ENCODE results near the gene CTNNA2.

CTNNA2 gene

DNA sequence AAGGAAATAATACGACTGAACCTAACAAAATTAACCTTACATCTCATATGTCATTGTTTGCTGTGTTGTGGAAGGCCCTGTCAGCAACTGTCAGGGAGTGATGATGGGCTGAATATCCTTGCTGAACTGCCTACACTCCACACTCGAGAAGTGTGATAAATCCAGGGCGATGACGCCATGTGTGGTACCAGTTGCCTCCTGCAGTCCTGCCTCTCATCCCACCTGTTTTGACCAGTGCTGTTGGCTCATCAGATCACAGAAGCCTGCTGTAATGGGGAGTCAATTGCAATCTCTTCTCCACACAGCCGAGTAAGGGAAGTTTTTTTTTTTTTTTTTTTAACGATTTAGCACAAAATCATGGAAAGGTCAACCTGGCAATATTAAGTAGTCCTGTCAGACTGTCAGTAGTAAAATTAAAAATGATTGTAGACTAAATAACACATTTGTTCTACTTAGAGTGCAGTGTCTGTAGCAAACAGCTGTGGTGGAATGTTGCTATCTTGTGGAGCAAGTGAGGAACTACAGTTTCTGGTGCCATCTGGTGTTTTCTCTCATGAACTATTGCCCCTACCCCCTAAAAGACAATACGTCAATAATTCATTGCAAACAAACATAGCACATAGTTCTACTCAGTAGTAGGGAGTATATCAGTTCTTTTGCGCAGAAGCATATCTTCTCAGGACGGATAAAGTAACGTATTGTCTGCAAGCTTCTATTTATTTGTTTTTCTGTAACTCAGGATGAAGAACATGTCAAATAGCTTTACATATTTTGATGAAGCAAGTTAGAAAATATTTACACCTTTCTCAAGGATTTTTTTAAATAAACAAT lies 347.6 kb downstream of the CTNNA2 start:
- DNase-seq, result no peak

GRCh38 chr2:79861059-79861374 lies 348.2 kb downstream of the CTNNA2 start:
- no peak for DNase-seq

- no peak for DNase-seq
Measured at GRCh38 chr2:79862756-79863155, 349.9 kb downstream of the CTNNA2 start.

DNA sequence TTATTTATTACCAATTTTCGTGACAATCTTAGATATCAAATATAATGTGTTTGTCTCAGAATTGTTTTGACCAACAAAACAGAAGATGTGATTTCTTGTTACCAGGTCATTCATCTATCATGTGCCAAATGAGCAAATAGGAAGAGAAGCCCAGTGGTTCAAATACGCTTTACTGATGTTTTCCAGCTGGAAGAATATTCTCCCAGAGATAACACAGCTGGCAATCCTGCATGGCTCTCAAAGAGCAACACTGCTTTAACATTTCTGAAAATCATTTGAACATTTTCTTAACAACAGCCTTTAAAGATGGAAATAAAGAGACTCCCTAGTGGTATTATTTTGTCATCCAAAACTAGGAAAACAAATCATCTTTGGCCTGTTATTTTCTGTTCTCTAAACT lies 359.8 kb downstream of the CTNNA2 start:
- no peak for DNase-seq

DNA sequence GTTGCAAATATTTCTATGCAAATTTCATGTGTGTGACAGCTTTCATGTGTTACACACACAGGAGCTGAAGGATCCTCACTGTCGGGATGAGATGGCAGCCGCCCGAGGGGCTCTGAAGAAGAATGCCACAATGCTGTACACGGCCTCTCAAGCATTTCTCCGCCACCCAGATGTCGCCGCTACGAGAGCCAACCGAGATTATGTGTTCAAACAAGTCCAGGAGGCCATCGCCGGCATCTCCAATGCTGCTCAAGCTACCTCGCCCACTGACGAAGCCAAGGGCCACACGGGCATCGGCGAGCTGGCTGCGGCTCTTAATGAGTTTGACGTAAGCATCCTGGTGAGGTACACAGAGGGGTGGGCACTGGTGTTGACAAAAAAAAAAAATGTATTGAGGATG lies 361.2 kb downstream of the CTNNA2 start:
- no peak for DNase-seq

- DNase-seq, result no peak
Measured at GRCh38 chr2:79876430-79876829, 363.6 kb downstream of the CTNNA2 start.

GRCh38 chr2:79882548-79882947 lies 369.7 kb downstream of the CTNNA2 start:
- no peak for DNase-seq

DNA sequence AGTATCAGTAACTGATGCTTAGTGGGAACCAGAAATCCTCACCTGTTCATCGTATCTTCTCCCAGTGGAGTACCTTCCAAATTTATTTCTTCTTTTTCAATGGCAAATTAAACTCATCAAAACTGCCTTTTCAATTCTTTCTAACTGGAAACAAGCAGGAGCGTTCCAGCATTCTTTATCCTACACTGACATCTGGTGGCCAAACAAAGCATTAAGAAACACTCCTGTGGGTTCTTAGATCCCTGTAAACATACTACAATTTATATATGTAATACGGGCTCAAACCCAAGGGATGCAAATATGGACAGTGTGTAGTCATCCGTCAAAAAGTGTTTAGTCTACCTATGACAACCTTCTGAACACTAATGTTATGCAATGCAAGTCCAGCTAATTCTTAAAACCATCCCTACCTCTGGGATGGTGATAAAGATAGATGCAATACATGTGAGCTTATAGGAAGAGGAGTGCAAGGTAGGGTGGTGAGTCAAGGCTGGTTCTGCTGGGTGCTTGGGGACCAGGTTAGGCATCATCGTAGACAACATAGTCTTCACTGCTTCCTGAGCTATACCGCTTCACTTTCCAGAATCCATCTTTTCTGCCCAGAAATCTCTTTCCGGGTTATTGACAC lies 375.0 kb downstream of the CTNNA2 start:
- DNase-seq, result peak; percentile 1

- no peak for DNase-seq
Measured at GRCh38 chr2:79892123-79892522, 379.3 kb downstream of the CTNNA2 start.

DNA sequence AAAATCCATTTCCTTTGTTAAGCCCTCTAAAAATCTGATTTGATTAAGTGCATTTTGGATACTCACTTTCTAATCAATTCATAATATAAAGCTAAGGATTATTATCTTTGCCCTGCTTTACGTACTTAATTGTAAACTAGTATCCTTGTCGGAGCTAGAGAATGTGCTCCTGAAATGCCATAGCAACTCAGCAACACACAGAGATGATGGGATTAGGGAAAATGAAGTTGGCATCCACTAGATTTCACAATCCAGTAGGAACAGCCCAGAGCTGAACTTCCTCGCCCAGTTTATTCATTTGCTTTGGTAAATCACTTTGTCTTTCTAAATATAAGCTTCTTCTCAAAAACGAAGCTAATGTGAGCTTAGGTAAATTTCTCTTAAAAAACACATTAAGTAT lies 386.3 kb downstream of the CTNNA2 start:
- no peak for DNase-seq

DNA sequence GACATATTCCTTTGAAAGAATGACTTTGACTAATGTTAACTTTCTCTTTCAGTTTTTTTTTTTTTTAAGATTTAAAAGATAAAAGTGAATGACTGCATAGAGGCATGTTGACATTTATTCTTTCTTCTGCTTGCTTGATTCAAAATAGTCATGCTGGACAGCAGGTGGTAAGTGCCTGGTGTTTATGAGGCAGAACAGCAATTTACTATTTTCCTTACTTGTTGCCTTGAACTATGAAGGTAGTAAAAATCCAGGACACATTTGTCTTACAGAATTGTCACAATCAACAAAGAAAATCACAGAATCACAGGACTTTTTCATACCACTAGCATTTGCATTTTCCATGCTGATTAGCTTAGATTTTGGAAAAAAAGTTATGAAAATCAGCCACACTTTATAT lies 388.3 kb downstream of the CTNNA2 start:
- no peak for DNase-seq

DNA sequence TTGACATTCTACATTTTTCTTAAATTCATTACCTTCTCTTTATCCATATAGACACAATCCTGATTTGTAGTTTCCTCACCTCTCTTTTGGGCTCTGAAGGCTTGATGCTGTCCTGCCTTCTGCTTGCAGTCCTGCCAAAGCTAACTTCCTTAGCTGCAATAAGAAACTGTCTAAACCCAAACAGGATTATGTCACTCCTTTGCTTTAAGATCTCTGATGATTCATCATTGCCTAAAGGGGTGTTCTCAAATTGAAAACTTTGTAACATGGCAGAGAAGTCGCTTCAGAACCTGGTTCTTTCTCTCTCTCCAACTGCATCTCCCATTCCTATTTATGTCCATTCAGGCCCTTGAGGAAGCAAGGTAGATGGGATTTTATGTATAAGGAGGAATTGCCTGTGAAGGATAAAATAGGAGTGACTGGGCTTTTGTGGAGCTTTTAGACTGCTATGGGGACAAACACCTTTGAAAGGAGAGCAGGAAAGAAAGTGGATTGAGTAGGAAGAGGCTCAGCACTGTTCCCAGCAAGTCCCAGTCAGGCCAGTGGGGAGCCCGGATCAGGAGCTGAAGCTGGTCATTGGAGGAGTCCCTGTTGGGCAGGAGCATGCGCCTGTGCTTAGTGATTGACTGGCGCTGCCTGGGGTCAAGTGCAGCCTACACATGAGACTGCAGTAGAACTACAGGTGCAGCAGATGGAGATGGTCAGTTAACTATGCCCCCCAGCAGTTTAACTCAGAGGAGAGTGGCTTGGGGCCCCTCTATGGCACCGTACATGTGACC lies 390.6 kb downstream of the CTNNA2 start:
- DNase-seq, result no peak

- DNase-seq, result no peak
Measured at GRCh38 chr2:79906139-79906890, 393.5 kb downstream of the CTNNA2 start.

DNA sequence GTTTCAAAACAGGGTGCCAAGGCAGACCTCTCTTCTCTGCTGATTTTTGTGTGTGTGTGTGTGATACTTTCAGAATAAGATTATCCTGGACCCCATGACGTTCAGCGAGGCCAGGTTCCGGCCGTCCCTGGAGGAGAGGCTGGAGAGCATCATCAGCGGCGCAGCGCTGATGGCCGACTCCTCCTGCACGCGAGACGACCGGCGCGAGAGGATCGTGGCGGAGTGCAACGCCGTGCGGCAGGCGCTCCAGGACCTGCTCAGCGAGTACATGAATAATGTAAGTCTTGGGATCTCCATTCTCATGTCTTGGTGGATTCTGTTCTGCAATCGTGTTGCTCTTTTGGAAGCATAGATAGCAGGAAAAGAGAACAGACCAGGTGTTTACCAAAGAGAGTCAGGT lies 396.7 kb downstream of the CTNNA2 start:
- no peak for DNase-seq

DNA sequence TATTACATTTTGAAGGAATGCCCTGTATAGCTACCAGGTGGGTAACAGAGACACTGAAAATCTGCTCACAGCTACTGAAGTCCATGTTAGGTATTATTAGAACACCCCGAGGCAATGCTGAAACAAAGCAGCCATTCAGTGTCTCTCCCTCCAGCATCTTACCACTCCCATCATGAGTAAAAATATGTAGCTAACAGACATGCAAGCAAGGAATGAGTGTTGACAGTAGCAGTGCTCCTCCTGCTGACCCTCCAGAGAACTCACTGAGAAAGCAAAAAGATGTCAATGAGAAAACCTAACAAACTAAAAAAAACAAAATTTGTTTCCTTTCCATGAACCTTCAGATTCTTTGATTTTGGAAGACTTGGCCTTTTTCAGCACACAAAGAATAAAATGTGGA lies 397.8 kb downstream of the CTNNA2 start:
- DNase-seq, result no peak

DNA sequence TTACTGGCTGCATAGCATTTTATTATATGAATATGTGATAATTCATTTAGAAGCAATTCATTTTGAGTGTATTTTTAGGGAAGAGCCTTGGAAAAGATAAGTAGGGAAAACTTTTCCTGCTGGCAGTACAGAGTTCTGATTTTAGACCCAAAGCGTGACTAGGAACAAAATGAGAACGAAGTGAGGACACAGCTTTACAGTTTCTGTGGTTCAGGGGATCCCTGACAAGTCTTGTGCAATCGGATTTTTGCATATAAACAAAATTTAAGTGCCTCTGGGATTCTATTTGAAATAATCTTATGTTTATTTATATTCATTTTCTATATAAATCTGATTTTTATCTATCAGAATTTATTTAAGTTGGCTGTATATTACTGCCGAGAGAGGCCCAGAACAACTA lies 402.6 kb downstream of the CTNNA2 start:
- no peak for DNase-seq

DNA sequence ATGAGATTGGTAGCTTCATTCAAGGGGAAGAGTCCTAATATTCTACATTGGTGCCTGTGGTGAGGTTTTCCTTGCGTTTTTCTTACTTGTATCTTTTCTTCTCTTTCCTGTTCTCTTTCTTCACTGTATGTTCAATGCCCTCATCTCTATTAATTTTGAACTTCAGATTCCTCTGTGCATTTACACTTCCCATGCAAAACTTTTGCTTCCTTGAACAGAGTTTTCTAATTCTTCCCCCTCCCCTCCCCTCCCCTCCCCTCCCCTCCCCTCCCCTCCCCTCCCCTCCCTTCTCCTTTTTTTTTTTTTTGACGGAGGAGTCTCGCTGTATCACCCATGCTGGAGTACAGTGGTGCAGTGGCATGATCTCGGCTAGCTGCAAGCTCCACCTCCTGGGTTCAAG lies 403.4 kb downstream of the CTNNA2 start:
- DNase-seq, result no peak

GRCh38 chr2:79920512-79921076 lies 407.7 kb downstream of the CTNNA2 start:
- no peak for DNase-seq

DNA sequence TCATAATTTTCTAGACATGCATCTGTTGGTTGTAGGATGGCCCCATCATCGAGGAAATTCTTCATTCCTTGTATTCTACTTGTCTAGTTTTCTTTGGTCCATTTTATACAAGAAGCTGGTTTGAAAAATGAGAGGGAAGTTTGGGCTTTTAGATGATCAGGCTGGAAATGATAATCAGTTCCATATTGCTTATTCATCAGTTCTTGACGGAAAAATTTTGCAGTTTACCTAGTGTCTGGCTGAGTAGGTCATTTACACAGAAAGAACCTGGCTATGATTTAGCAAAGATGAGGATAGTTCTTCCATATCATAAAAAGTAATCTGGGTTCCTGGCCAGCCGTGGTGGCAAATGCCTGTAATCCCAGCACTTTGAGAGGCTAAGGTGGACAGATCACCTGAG lies 416.8 kb downstream of the CTNNA2 start:
- DNase-seq, result no peak

DNA sequence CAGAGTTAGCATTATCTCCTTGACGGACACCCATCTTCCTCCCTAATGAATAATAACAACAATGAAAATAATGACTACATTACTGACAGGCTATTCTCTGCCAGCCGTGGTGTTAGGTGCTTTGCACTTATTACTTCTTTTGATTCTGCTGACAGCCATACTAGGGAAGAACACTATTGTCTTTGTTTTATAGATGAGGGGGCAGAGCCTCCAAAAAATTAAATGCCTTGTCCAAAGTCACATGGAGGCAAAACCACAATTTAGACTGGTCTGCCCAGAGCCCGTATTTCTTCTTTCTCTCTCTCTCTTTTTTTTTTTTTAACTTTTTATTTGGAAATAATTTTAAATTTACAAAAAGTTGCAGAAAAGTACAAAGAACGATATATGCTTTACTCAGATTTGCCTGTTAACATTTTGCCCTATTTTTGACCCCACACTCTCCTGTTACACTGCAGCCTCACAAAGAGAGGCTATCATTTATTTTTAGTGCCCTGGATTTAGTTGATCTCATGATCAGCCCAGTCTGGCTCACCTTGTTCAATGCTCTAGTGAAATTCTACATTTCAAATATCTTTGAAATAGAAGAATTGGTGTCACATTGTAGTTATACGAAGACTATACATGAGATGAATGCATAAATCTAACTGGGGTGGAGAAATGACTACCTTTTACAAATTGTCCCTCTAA lies 422.3 kb downstream of the CTNNA2 start:
- DNase-seq, result no peak

DNA sequence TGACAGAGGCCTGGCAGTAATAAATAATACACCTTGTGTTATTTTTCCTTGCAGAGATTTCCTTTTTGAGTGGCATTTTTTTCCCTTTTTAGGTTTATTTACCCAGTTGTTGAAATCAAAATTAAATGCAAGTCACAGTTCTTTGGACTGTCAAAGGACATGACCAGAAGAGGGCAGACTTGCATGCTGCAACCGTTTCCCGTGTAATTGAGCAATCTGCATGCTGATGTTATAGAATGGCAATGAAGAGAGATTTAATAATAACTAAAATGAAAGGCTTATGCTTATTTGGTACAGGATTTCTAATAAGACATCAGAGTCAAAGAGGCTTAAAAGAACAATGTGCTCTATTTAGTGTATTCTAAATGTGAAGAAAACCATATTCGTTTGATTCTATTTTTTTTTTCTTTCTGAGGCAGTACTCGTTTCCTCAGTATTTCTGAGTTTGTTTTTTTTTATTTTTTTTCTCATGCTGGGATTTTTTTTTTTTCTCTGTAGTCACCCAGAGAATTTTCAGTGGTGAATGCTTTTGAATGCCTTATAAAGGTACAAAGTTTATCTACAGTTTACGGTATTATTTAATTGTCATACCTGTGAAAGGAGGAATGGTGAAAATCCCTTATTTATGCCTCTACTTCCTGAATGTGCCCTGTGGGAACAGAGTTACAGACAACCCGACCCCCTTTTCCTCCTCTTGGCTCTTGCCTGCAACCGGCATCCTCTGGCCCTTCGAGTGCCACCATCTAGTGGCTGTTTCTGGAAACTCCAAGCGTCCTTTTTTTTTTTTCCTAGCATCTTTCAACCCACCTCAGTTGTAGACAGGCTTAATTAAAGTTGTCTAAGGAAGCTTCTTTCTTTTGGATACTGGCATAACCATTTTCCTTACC lies 423.2 kb downstream of the CTNNA2 start:
- peak; percentile 1 for DNase-seq
